Endothelial cell (in vitro differentiated cells): ENCODE measurements around the gene CKS2. TPM values are rescaled to one million over a fixed set of nuclear protein-coding genes. Genes with fewer than 3 reads are reported as not detected.
A peak's percentile ranks its signal among the peaks of the same experiment; 100 is the strongest.
"Not testable (repeated sequence)": the region's sequence is repeated elsewhere in the genome, so short reads cannot be mapped to it uniquely, and the experiment has no call there.

Source experiments
- DNase-seq: peaks from one replicate; pipeline ENCODE4 v3.0.0; 2021; ENCODE audit warnings: low spot score
- H3K27ac Mint-ChIP-seq: one replicate; pipeline ENCODE4 v1.8.0; 2021; ENCODE audit warnings: mixed read lengths, inconsistent platforms; ENCODE audit not compliant: unreplicated experiment
- H3K27me3 Mint-ChIP-seq: one replicate; pipeline ENCODE4 v1.8.0; 2021; ENCODE audit warnings: mild to moderate bottlenecking, moderate library complexity, mixed read lengths, inconsistent platforms; ENCODE audit not compliant: unreplicated experiment
- H3K36me3 Mint-ChIP-seq: one replicate; pipeline ENCODE4 v1.8.0; 2021; ENCODE audit warnings: mild to moderate bottlenecking, low read depth, mixed read lengths, inconsistent platforms; ENCODE audit not compliant: unreplicated experiment
- H3K4me1 Mint-ChIP-seq: one replicate; pipeline ENCODE4 v1.8.0; 2021; ENCODE audit warnings: mild to moderate bottlenecking, mixed read lengths, inconsistent platforms; ENCODE audit not compliant: unreplicated experiment
- H3K4me3 Mint-ChIP-seq: one replicate; pipeline ENCODE4 v1.8.0; 2021; ENCODE audit warnings: mild to moderate bottlenecking, mixed read lengths, inconsistent platforms; ENCODE audit not compliant: unreplicated experiment
- H3K9me3 Mint-ChIP-seq: one replicate; pipeline ENCODE4 v1.8.0; 2021; ENCODE audit warnings: mixed read lengths, inconsistent platforms; ENCODE audit not compliant: unreplicated experiment
- CTCF ChIP-seq: fragments of 200-600 bp; sonication (generic); IDR thresholded peaks from one replicate; pipeline ENCODE4 v1.5.0; 2021; ENCODE audit warnings: antibody characterized with exemption; ENCODE audit not compliant: unreplicated experiment
- total RNA-seq: library from RNA; stranded (reverse); fragmentation: NEBNext Ultra II Directional; extraction: Animal tissue kit (Norgen Biotek cat#: 25700); gene quantifications from one replicate; pipeline ENCODE4 v1.2.1, GENCODE V29; 2021; ENCODE audit not compliant: unreplicated experiment

Gene CKS2
- total RNA-seq, 1 donor from 2014 or later, result 49.2 TPM

- Mint-ChIP-seq H3K27me3 (no peaks in the 10 kb centered on the region), H3K4me1 (no peaks in the 10 kb centered on the region), H3K36me3 (peaks cover 16% of the 10 kb centered on the region), H3K4me3 (no peak overlapping the region), H3K27ac (no peak overlapping the region), H3K9me3 (no peaks in the 10 kb centered on the region)
- DNase-seq, result no peak
- TF ChIP-seq CTCF, result no peak
These were observed 33.5 kb upstream of the CKS2 start for GRCh38 chr9:89277454-89277853.

GRCh38 chr9:89278551-89278950 lies 32.4 kb upstream of the CKS2 start:
- H3K27me3 Mint-ChIP-seq, result no peaks in the 10 kb centered on the region
- no peak overlapping the region for H3K27ac Mint-ChIP-seq
- DNase-seq, result no peak
- no peaks in the 10 kb centered on the region for H3K9me3 Mint-ChIP-seq
- no peak for TF ChIP-seq CTCF
- H3K4me3 Mint-ChIP-seq, result no peak overlapping the region
- H3K4me1 Mint-ChIP-seq, result no peaks in the 10 kb centered on the region
- peaks cover 19% of the 10 kb centered on the region for H3K36me3 Mint-ChIP-seq

DNA sequence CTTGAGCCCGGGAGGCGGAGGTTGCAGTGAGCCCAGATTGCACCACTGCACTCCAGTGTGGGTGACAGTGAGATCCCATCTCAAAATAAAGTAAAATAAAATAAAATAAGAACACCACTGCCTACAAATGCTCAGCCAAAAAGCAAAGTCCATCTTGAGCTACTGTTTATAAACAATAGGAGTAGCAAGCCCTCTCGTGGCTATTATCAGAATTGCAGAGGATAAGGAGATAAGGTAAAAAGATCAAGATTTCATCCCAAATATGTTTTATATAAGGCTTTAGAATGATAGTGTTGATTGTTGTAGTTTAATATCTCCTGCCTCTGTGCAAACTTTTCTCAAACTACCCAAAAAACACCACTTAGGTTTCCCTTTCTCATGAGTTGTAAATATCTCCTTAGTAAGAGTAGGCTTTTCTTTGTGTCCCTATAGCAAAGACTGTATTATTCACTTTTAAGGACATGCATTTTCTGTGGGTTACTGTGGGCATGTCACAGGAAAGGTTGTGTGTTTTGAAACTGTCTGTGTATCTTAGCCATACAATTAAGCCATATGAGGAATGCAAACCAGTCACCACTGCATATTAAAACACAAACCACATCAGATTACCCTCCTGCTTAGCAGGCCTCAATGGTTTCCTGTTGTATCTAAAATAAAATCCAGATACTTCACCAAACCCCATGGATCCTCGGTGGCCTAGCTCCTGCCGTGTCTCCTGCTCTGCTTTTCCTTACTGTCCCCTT lies 31.8 kb upstream of the CKS2 start:
- peak; percentile 78 for TF ChIP-seq CTCF
- no peak overlapping the region for H3K27ac Mint-ChIP-seq
- H3K27me3 Mint-ChIP-seq, result peaks cover 2% of the 10 kb centered on the region
- H3K36me3 Mint-ChIP-seq, result peaks cover 19% of the 10 kb centered on the region
- H3K4me1 Mint-ChIP-seq, result no peaks in the 10 kb centered on the region
- no peaks in the 10 kb centered on the region for H3K9me3 Mint-ChIP-seq
- H3K4me3 Mint-ChIP-seq, result no peak overlapping the region
- peak; percentile 41 for DNase-seq

GRCh38 chr9:89281106-89281505 lies 29.9 kb upstream of the CKS2 start:
- no peaks in the 10 kb centered on the region for H3K9me3 Mint-ChIP-seq
- no peak overlapping the region for H3K27ac Mint-ChIP-seq

GRCh38 chr9:89282248-89282968 lies 28.6 kb upstream of the CKS2 start:
- not testable (repeated sequence) for H3K27ac Mint-ChIP-seq, H3K9me3 Mint-ChIP-seq, H3K27me3 Mint-ChIP-seq, H3K36me3 Mint-ChIP-seq, H3K4me3 Mint-ChIP-seq, H3K4me1 Mint-ChIP-seq, DNase-seq

More at GRCh38 chr9:89281106-89281505, 29.9 kb upstream of the CKS2 start:
- H3K36me3 Mint-ChIP-seq, result peaks cover 15% of the 10 kb centered on the region
- no peaks in the 10 kb centered on the region for H3K4me1 Mint-ChIP-seq
- no peak for TF ChIP-seq CTCF
- no peak for DNase-seq
- H3K27me3 Mint-ChIP-seq, result peaks cover 2% of the 10 kb centered on the region
- no peak overlapping the region for H3K4me3 Mint-ChIP-seq
